Psoas muscle (tissue), 8 donors: ENCODE results near the gene SERPINA3. TPM values are rescaled to one million over a fixed set of nuclear protein-coding genes. Genes with fewer than 3 reads are reported as not detected.

Experiments
- ATAC-seq, 4 donors: fragments of 200-7000 bp; cut with Tn5 transposase; one replicate each; pipeline ENCODE4 v1.9.1; 2020; ENCODE audit warnings: moderate library complexity in 3 of 4, mild to moderate bottlenecking in 2 of 4
- DNase-seq, 2 donors: peaks; one replicate each; pipeline ENCODE4 v3.0.0-alpha.2; 2020
- H3K27ac ChIP-seq: fragments of 200-600 bp; one replicate; pipeline ENCODE4 v1.8.0; 2022
- H3K27me3 ChIP-seq, 3 donors: fragments of 200-600 bp in 1 of 3; one replicate each; pipeline versions ENCODE4 v1.6.1 to v1.8.0; 2013 to 2022; ENCODE audit warnings: low read length in 2 of 3, mild to moderate bottlenecking in 2 of 3, moderate library complexity in 1 of 3; ENCODE audit not compliant: insufficient read depth in 3 of 3
- H3K36me3 ChIP-seq, 2 donors: fragments of 200-600 bp in 1 of 2; one replicate each; pipeline versions ENCODE4 v1.6.1 to v1.8.0; 2013 to 2022; ENCODE audit warnings: low read depth in 1 of 2, mild to moderate bottlenecking in 1 of 2, moderate library complexity in 1 of 2; ENCODE audit not compliant: insufficient read depth in 1 of 2
- H3K4me1 ChIP-seq: fragments of 200-600 bp; one replicate; pipeline ENCODE4 v1.8.0; 2022
- H3K4me3 ChIP-seq: fragments of 200-600 bp; one replicate; pipeline ENCODE4 v1.8.0; 2022; ENCODE audit warnings: mild to moderate bottlenecking
- H3K9me3 ChIP-seq: fragments of 200-600 bp; one replicate; pipeline ENCODE4 v1.8.0; 2022
- CTCF ChIP-seq: fragments of 200-600 bp; IDR thresholded peaks from one replicate; pipeline ENCODE4 v1.8.0; 2022; ENCODE audit warnings: antibody characterized with exemption
- WGBS, 3 donors: extraction: QIAGEN DNeasy Blood & Tissue Kit; methylation state at CpG; one replicate each; pipeline versions ENCODE4 v1.1.6 to v1.1.7; 2013; 5-methylcytosine and 5-hydroxymethylcytosine counted together
- intact Hi-C, 2 donors: fragments of 100-400 bp; cut with DNase I; formaldehyde crosslinking; loops; one replicate each; pipeline versions ENCODE4 v1.11.0 to v1.14.2; 2022
- polyA plus RNA-seq, 3 donors: library from polyadenylated mRNA; stranded (reverse); fragments of 200-250 nt; gene quantifications; one replicate each; pipeline ENCODE4 v1.2.3, GENCODE V29; 2013
- total RNA-seq, 4 donors: library from RNA; stranded (reverse); fragmentation: NEBNext Ultra II Directional in 2 of 4; extraction: Animal tissue kit (Norgen Biotek cat#: 25700) in 2 of 4; gene quantifications; one replicate each; pipeline versions ENCODE4 v1.2.1 to v1.2.4, GENCODE V29; 2021 to 2023
- donor health status: healthy with polysubstance abuse.
- donor health status: DM: no; HTN: no; CAD: no; lungs with moderate emphysema.
- donor health status: Bipolar disorder and iron deficiency.
- donor health status: healthy.
- donor health status: DM: yes; HTN: yes; CAD: no.
- donor health status: DM: no; HTN: no; CAD: no.
- donor health status: DM: no; HTN: no; CAD: no.
- donor health status: DM: yes; HTN: yes; CAD: no.

The SERPINA3 gene
- total and polyA plus RNA-seq, 7 donors = 5.5 to 1,141 (median 186) TPM

GRCh38 chr14:94624537-94625352 lies 12.6 kb downstream of the SERPINA3 start:
- 73 to 80% (median 75%) methylated on average over 10 of the region's 10 CpGs for WGBS, 3 donors
- Histone ChIP-seq H3K27me3 (peaks cover 0 to 4% (median 0%) of the 10 kb centered on the region in 3 donors), H3K9me3 (no peaks in the 10 kb centered on the region), H3K27ac (no peak overlapping the region), H3K4me3 (no peak overlapping the region), H3K36me3 (no peaks in the 10 kb centered on the region), H3K4me1 (no peaks in the 10 kb centered on the region)
- DNase-seq (no peak), ATAC-seq (no peak)
- intact Hi-C loops = no loop called here
- no peak for TF ChIP-seq CTCF

- H3K36me3 ChIP-seq = no peaks in the 10 kb centered on the region
- no peak for DNase-seq
- WGBS, 3 donors = 53 to 66% (median 58%) methylated on average over 2 of the region's 2 CpGs
- no peak overlapping the region for H3K27ac ChIP-seq
- peaks cover 0 to 4% (median 0%) of the 10 kb centered on the region in 3 donors for H3K27me3 ChIP-seq
- intact Hi-C loops = no loop called here
- H3K4me1 ChIP-seq = no peaks in the 10 kb centered on the region
- H3K9me3 ChIP-seq = no peaks in the 10 kb centered on the region
- no peak for TF ChIP-seq CTCF
- peak in 2 of 4 donors; percentile 10 to 19 for ATAC-seq
- no peak overlapping the region for H3K4me3 ChIP-seq
Measured at GRCh38 chr14:94625353-94625635, 13.1 kb downstream of the SERPINA3 start.

GRCh38 chr14:94628578-94628977 lies 16.4 kb downstream of the SERPINA3 start:
- DNase-seq (no peak), ATAC-seq (no peak)
- intact Hi-C loops = no loop called here
- Histone ChIP-seq H3K27me3 (peaks cover 0 to 4% (median 0%) of the 10 kb centered on the region in 3 donors), H3K4me1 (no peaks in the 10 kb centered on the region), H3K4me3 (no peak overlapping the region), H3K27ac (no peak overlapping the region), H3K36me3 (no peaks in the 10 kb centered on the region), H3K9me3 (no peaks in the 10 kb centered on the region)
- WGBS, 3 donors = 75 to 78% (median 77%) methylated on average over 5 of the region's 5 CpGs
- no peak for TF ChIP-seq CTCF

- DNase-seq (no peak), ATAC-seq (no peak)
- Histone ChIP-seq H3K4me3 (no peak overlapping the region), H3K27ac (no peak overlapping the region), H3K36me3 (no peaks in the 10 kb centered on the region), H3K9me3 (no peaks in the 10 kb centered on the region), H3K27me3 (no peaks in the 10 kb centered on the region), H3K4me1 (no peaks in the 10 kb centered on the region)
- 77 to 79% (median 79%) methylated on average over 4 of the region's 4 CpGs for WGBS, 3 donors
- no peak for TF ChIP-seq CTCF
- intact Hi-C loops = no loop called here
Measured at GRCh38 chr14:94630396-94630795, 18.2 kb downstream of the SERPINA3 start.

- Histone ChIP-seq H3K9me3 (no peaks in the 10 kb centered on the region), H3K4me3 (no peak overlapping the region), H3K27ac (no peak overlapping the region), H3K4me1 (no peaks in the 10 kb centered on the region), H3K36me3 (no peaks in the 10 kb centered on the region), H3K27me3 (no peaks in the 10 kb centered on the region)
- no peak for DNase-seq
- 93 to 95% (median 94%) methylated on average over 1 of the region's 1 CpG for WGBS, 3 donors
- intact Hi-C loops = no loop called here
- ATAC-seq = no peak
- TF ChIP-seq CTCF = no peak
Measured at GRCh38 chr14:94631050-94631449, 18.9 kb downstream of the SERPINA3 start.
